DMS153 (cell line): ENCODE measurements around the gene PUM1.
A peak's percentile ranks its signal among the peaks of the same experiment; 100 is the strongest.
"Not testable (repeated sequence)": the region's sequence is repeated elsewhere in the genome, so short reads cannot be mapped to it uniquely, and the experiment has no call there.

Experiments used
- DNase-seq: peaks from one replicate; lab custom pipeline; 2025; lab: John Stamatoyannopoulos, UW

The PUM1 gene

DNA sequence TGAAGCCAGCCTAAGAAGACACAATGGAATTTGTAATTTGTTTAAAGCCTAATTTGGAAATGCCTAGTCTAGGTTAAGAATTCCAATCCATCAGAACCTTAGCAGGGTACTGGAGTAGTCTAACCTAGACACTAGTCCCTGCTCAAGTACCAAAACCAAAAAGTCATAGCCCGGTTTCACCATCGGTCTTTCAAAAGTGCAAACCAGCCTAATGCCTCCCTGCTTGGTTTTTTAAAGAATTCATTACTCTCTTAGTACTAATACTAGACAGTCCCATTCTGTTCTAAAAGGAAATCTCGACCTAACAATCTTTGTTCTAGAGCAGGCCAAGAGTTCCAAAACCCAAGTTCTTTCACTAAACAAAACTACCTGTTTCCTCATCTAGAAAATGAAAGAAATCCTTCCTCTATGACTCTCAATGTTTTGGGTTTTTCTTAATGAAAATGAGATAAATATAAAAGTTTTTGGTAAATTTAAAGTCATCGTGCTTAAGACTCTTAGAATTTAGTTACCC, 2.6 kb downstream of the PUM1 start:
- DNase-seq = no peak

DNA sequence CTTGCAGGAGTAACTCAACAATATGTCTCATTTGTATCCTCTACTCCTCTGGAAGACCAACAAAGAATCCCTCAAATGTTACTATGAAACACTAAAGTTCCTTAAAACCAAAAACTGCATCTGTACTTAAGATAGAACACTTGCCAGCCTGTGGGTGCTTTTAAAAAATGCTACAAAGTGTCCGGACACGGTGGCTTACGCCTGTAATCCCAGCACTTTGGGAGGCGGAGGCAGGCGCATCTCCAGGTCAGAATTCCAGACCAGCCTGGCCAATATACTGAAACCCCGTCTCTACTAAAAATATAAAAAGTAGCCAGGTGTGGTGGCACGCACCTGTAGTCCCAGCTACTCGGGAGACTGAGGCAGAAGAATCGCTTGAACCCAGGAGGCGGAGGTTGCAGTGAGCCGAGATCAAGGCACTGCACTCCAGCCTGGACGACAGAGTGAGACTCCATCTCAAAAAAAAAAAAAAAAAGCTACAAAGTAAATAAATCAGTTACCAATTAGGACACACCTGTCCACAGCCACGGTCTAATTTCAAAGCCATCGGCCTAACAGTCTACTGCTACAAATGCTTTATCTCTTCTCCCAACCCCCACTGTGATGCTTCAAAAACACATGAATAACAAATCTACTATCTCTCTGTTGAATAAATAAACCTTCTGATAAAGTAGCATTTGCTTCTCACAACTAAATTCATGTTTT, 3.2 kb downstream of the PUM1 start:
- DNase-seq = peak; percentile 86

DNA sequence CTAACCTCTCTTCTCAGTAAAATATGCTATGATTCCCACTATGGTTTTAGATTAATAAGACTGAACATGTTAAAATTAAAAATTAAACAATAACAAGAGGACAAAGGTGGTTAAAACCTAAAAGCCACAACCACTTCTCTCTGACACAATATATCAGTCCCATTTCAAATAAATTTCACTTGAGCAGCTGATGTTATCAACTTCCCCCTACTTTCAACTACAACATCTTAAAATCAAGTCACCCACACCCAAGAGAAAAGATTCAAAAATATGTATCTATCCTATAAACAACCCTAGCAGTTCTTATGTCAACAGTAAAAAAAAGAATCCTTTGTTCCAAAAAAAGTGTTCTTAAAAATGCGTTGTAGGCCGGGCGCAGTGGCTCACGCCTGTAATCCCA, 7.5 kb downstream of the PUM1 start:
- DNase-seq = no peak

GRCh38 chr1:31055953-31056352, 9.6 kb downstream of the PUM1 start:
- no peak for DNase-seq

DNA sequence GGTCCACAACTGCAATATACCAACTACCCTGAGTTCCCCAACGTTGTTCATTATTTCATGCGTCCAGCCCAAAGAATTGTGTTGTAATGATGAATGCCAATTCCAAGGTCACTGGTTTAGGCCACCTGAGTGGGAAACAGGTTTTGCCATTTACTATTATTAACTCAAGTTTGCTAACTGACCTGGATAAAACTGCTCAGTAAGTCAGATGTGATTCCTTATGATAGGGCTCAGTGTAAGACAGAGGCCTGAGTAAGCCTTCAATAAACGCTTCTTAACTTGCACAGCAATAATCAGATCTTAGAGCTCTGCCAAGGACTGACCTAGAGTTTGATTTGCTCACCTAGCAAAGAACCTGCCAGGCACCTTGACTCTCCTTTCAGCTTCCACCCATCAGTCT, 10.0 kb downstream of the PUM1 start:
- DNase-seq = no peak

GRCh38 chr1:31054958-31055481, 10.5 kb downstream of the PUM1 start:
- no peak for DNase-seq

DNA sequence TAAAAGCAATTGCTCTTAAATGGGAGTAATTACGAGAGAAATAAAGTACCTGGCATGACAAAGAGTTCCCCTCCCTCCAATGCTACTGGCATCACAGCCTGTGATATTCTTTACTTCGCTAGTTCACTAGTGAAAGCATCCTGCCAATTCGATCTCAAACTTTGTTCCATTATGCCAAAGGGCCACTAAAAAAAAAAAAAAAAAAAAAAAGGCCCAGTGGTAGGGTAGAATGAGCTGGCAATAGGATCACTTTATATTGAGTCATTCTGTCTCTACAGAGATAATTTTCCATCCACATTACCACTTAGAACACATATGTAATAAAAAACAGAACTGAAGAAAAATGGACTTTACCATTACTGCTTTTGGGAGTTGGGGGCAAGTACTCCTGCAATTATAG, 11.2 kb downstream of the PUM1 start:
- DNase-seq = no peak

DNA sequence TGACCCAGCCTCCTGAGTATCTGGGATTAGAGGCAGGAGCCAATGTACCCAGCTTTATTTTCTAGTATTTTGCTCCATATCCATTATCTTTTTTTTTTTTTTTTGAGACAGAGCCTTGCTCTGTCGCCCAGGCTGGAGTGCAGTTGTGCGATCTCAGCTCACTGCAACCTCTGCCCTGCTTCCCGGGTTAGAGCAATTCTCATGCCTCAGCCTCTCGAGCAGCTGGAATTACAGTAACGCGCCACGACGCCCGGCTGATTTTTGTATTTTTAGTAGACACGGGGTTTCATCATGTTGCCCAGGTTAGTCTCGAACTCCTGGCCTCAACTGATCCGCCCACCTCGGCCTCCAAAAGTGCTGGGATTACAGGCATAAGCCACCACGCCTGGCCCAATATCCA, 12.9 kb downstream of the PUM1 start:
- not testable (repeated sequence) for DNase-seq

- DNase-seq = no peak
These were observed 13.9 kb downstream of the PUM1 start for GRCh38 chr1:31051611-31052010.

DNA sequence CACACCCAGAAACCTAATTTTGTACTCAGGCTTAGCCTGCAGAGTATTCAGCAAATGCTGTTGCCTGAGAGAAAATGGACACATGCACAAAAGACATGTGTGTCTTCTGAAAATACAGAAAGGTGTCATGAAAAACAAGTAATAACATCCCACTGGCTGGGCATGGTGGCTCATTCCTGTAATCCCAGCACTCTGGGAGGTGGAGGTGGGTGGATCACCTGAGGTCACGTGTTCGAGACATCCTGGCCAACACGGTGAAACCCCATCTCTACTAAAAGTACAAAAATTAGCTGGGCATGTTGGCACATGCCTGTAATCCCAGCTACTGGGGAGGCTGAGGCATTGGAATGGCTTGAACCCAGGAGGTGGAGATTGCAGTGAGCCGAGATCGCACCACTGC, 18.0 kb downstream of the PUM1 start:
- not testable (repeated sequence) for DNase-seq

DNA sequence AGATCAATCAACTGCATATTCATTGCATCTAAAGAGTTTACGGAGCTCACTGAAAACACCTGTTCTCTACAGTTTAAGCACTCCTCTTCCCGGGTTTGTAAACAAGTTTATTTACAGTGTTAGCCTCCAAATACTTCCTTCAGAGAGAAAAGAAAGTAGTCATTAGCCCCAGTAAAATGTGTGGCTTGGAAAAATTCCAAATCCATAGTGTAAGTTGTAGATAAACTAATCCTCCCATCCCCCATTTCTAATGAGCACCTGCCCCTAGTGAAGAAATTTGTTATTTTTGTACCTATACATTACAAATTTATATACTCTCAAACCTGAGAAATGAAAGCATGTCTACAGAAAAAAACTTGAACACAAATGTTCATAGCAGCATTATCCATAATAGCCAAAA, 21.9 kb downstream of the PUM1 start:
- peak; percentile 93 for DNase-seq

DNA sequence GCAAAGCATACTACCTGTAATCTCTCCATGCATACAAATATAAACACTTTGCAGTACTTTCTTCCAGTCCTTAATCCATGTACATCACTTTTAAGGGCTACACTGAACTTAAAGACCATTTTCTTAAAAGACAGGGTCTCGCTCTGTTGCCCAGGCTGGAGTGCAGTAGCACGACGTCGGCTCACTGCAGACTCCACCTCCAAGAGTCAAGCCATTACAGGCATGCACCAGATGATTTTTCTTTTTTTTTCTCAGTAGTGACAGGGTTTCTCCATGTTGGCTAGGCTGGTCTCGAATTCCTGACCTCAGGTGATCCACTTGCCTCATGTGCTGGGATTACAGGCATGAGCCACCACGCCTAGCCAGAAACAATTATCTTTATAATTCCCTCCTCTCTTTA, 22.9 kb downstream of the PUM1 start:
- DNase-seq = no peak

DNA sequence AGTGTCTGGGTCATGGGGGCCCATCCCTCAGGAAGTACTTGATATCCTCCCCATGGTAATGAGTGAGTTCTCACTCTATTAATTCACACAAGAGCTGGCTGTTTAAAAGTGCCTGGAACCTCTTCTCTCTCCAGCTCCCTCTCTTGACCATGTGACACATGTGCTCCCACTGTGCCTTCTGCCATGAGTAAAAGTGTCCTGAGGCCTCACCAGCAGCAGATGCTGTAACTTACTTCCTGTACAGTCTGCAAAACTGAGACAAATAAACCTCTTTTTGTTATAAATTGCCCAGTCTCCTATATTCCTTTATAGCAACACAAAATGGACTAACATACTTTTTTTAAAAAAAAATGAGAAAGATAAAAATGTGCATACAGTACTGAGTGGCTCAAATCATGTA, 24.0 kb downstream of the PUM1 start:
- no peak for DNase-seq

- DNase-seq = peak; percentile 92
These were observed 25.5 kb downstream of the PUM1 start for GRCh38 chr1:31040038-31040437.

DNA sequence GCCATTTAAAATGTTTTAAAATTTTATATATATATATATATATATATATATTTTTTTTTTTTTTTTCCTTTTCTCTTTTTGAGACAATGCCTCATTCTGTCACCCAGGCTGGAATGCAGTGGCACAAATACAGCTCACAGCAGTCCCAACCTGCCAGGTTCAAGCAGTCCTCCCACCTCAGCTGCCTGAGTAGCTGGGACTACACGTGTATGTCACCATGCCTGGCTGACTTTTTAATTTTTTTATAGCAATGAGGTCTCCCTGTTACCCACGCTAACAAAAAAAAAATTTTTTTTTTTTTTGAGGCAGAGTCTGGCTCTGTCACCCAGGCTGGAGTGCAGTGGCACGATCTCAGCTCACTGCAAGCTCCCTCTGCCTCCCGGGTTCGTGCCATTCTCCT, 26.6 kb downstream of the PUM1 start:
- not testable (repeated sequence) for DNase-seq

GRCh38 chr1:31038360-31038759, 27.2 kb downstream of the PUM1 start:
- DNase-seq = no peak

DNA sequence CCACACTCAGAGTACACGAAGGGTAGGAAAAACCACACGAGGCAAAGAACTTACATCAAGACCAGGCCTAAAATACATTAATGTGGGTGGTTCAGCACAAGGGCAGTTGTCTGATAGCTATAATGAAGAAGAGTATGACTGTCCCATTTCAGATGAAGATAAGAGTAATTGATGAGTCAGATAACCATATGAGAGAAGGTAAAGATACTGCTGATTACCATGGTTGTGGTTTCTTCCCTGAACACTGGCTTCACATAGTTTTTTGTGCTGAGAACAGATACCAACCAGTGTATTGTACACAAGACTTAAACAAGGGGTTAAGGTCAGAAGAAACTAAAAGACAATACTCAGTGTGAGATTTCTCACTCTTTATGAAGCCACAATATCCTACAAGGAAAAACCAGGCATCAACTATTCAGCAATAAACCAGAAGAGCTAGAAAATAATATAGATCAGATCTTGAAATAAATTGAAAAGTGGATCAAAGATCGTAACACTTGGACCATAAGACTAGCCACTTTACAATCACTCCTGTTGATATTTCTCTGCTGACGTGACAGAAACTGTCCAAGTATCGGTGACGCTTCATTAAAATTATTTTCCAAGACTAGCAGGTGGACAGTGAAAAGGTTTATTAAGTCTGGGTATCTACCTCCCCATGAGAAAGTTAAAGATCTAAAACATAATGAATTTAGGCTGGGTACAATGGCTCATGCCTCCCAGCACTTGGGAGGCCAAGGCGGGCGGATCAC, 28.6 kb downstream of the PUM1 start:
- no peak for DNase-seq

DNA sequence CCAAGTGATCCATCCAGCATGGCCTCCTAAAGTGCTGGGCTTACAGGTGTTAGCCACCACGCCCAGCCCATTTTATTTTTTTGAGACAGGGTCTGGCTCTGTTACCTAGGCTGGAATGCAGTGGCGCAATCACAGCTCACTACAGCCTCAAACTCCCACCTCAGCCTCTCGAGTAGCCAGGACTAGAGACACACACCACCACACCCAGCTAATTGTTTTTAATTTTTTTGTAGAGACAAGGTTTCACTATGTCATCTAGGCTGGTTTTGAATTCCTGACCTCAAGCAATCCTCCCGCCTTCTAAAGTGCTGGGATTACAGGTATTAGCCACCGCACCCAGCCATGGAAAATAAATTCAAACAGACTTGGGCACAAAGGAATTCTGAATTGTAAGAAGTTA, 31.9 kb downstream of the PUM1 start:
- no peak for DNase-seq

GRCh38 chr1:31032266-31032665, 33.3 kb downstream of the PUM1 start:
- no peak for DNase-seq

- no peak for DNase-seq
These were observed 34.0 kb downstream of the PUM1 start for GRCh38 chr1:31031330-31032143.

GRCh38 chr1:31029026-31029425, 36.5 kb downstream of the PUM1 start:
- no peak for DNase-seq
